Posterior cingulate gyrus (tissue), 11 donors: Measurements from ENCODE around the gene ADAMTS15.
A peak's percentile ranks its signal among the peaks of the same experiment; 100 is the strongest.

Source experiments
- DNase-seq, 10 donors: peaks; one replicate each; pipeline versions ENCODE4 v3.0.0 to v3.0.0-alpha.2; 2020 to 2021; ENCODE audit warnings: mixed read lengths in 3 of 10
- intact Hi-C: fragments of 100-400 bp; cut with DNase I; formaldehyde crosslinking; loops from one replicate; pipeline ENCODE4 v1.15.1; 2023

Gene ADAMTS15

DNA sequence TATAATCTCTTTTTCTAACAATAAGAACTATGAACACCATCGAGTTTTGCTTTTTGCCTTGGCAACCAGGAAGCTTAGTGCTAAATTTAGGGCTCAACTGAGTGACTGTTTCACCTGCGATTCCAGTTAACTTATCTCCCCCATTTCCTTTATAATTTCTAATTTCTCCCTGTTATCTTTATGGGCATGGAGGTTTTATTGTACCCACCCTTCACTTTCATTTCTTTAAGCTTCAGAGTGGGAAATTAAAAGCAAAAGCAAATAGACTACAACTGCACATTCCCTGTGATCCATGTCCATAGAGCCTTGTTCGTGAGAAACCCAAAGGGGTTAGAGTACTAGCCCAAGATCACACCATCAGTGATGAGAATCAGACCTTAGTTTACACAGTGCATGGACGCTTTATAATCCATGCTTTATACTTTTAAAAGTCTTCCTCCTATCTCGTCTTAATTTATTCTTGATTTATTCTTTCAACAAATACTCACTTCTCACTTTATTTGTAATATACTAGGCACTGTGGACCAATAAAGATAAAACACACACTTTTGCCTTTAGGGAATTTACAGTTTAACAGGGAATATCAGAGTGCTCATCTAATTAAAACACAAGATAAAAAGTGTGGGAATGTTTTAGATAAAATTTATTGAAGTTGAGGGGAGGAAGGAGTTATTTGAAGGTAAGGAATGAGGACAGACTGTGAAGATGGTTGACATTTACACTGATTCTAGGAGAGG lies 40.6 kb downstream of the ADAMTS15 start:
- intact Hi-C loops: no loop called here
- DNase-seq: no peak

DNA sequence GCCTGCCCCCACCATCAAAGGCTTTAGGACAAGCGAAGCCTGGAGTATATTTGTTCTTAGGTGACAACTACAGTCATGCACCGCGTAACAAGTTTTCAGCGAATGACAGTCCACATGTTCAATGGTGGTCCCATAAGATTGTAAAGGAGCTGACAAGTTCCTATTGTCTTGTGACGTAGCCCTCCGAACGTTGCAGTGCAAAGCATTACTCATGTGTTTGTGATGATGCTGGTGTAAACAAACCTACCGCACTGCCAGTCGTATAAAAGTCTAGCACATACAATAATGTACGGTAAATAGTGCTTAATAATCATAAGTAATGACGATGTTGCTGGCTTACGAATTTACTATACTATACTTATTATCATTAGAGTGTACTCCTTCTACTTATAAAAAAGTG lies 41.3 kb downstream of the ADAMTS15 start:
- intact Hi-C loops: no loop called here

DNA sequence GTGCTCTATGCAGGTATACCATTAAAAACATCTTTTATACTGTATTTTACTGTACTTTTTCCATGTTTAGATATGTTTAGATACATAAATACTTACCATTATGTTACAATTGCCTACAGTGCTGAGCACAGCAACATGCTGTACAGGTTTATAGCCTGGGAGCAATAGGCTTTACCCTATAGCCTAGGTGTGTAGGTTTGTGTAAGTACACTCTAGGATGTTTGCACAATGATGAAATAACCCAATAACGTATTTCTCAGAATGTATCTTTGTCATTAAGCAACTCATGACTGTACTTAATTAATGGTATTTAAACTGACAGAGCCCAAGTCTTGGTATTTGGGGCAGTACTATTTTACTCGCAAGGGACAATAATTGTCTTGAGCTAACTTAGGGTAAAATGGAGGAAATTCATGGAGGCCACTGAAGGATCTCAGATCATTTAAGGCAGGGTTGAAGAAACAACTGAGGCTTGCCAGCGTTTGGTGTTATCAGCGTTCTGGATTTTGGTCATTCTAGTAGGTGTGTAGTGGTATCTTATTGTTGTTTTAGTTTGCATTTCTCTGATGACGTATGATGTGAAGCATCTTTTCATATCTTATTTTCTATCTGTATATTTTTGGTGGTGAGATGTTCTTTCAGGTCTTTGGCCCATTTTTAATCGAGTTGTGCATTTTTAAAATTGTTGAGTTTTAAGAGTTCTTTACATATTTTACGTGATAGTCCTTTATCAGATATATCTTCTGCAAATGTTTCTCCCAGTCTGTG lies 42.4 kb downstream of the ADAMTS15 start:
- intact Hi-C loops: no loop called here
- no peak for DNase-seq

More for the DNA sequence above, 41.3 kb downstream of the ADAMTS15 start:
- no peak for DNase-seq

DNA sequence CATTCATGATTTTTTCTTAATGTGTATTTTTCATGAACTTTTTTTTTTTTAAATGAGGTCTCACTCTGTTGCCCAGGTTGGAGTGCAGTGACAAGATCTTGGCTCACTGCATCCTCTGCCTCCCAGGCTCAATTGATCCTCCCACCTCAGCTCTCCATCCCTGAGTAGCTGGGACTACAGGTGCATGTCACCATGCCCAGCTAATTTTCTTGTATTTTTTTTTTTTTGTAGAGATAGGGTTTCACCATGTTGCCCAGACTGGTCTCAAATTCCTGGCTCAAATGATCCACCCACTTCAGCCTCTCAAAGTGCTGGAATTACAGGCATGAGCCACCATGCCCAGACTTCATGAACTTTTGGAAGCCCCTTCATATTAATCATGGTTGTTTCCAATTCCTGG lies 49.7 kb downstream of the ADAMTS15 start:
- no peak for DNase-seq
- intact Hi-C loops: no loop called here

DNA sequence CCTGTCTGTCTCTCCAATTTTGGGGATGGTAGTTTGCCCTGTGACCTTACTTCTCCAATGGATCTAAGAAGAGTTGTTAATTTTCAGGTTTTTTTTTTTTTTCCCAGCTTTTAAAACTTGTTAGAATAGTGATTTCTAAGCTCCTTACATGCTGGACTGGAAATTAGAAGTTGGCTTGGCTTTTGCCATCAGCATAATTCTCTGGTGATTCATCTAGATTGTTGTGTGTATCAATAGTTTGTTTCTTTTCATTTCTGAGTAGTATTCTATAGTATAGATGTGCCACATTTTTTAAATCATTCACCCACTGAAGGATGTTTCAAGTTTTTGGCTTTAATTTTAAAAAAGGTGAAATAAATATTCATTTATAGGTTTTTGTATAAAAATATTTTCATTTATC lies 51.4 kb downstream of the ADAMTS15 start:
- intact Hi-C loops: no loop called here
- DNase-seq: no peak

DNA sequence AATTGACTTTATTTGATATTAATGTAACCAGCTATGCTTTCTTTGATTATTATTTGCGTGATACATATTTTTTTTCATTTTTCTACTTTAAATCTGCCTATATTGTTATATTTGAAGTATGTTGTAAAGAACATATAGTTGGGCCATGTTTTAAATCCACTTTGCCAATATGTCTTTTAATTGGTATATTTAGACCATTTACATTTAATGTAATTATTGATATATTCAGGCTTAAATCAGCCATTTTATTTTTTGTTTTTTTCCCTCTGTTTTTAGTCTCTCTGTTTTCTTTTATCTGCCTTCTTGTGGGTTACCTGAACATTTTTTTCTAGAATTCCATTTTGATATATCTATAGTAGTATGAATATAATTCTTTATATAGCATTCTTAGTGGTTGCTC lies 55.9 kb downstream of the ADAMTS15 start:
- intact Hi-C loops: no loop called here
- DNase-seq: no peak

DNA sequence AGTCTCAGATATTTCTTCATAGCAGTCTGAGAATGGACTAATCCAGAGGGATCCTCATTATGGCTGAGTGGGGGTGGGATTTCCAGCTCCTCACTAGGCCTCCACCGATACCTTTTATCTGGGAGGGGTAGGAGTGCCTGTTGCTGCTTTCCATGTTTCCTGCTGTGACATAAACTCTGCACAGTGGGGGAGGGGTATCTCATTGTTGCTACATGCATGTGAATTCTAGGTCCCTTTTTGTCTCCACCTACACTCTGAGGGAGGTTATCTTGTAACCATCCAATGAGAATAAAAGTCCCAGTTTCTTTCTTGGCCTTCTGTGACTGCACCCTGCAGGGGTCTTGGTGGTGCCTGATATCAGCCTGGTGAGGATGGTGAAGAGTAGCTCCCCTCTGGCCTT lies 60.5 kb downstream of the ADAMTS15 start:
- DNase-seq: no peak
- intact Hi-C loops: no loop called here

DNA sequence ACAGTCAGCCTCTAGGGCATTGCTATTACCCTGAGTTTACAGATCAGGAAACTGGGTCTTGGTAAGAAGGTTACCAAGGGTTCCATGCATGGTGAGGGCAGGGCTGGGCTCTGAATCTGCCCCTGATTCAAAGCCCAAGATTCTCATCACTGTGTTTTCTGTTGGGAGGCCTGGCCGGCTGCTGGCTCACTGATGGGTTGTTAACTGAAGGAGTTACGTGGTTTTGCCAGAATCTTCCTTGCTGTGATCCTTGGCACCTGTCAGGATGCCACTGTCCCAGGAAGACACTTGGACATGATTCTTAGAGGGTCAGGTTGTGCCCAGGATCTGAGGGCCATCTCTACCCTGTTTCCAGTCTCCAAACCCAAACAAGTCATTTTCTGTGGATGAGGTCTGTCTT lies 61.5 kb downstream of the ADAMTS15 start:
- no peak for DNase-seq

DNA sequence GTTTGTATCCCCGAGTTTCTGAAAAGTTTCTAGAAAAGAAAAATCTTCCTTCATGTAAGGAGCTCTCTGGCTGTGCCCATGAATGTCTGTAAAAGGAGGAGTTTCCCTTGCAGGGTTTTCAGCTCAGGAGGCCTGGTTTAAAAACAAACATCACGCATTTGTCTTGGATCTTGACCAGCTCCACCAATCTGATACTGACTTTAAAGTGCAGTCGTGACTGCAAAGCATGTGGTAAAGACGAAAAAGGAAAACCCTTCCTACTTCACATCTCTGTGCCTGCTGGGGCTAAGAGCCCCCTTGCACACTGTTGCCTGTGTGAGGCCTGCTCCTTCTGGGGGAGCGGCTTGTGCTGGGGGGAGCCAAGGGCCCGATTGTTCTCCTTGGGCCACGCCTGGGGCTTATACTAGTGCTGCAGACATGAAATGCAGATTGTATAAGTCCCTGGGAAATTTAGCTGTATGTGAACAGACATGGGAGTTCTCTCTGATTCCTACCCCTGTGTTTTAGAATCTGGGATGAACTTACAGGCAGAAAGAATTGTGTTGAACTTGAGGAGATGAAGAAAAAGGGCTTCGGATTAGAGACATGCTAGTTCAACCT lies 62.1 kb downstream of the ADAMTS15 start:
- intact Hi-C loops: no loop called here
- DNase-seq: no peak

More for the DNA sequence above, 61.5 kb downstream of the ADAMTS15 start:
- intact Hi-C loops: no loop called here

DNA sequence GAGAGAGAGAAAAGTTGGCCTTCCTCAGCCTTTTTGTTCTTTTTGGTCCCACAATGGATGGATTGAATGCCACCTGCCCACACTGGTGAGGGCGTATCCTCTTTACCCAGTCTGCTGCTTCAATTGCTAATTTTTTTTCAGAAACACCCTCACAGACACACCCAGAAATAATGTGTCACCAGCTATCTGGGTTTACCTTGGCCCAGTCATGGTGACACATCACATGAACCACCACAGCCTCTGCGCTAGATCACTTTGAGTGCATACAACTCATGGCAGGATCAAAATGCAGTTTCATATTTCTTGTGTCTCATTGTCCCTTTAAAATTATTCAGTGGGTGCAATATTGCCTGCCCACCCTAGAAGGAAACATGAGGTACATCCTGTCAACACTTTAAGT lies 63.3 kb downstream of the ADAMTS15 start:
- intact Hi-C loops: no loop called here
- no peak for DNase-seq

DNA sequence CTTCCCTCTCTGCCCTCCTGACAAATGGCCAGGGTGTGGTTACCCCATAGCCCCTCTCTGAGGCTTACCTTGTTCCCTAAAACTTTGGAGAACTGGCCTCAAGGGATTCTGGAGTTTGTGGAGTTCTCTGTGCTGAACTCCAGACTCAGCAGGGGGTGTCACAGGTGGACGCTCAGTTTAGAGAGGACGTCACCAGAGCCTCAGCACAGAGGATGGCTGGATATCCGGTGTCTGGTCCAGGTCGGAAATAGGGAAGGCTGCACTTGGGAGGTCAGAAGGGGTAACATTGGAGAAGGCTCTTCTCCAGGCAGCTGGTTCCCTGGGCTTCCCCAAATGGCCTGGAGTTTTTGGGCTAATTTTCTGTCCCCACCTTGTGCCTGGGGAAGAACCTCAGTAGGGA lies 64.2 kb downstream of the ADAMTS15 start:
- no peak for DNase-seq
- intact Hi-C loops: no loop called here

DNA sequence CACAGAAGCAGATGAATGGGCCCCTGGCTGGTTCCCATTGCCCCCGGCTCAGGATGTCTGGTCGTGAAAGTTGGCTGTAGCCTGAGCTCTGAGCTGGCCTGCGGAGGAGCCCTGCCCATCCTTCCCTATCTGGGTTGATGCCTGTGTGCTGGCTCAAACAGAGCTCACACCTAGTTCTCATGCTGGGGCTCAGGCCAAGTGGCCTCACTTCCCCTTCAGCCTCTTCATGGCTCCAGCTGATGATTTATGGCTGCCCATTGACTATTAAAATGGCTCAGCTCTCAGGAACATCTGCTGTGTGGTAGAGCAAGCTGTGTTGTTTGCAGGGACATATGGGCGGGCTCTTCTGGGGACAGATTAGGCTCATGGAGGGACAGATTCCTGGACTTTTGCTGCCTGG lies 64.7 kb downstream of the ADAMTS15 start:
- DNase-seq: peak in 5 of 10 donors; percentile 14 to 89 (median 27)
- intact Hi-C loops: no loop called here

DNA sequence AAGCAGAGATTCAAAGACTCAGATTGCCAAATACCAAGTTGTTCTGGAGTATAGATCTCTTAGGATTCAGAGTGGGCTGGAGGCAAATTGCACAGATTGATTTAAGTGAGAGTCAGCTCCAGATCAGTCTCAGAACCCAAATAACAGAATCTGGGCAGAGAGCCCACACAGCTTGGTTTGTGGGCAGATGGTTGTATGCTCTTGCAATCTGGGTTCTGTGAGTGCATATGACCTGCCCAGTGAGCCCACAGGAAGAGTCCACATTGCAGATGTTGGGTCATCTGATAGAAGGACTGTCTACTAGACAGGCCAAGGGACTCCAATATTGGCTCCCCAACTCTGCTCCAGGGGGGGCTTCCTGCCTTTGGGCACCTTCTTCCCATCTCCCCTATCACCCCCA lies 65.9 kb downstream of the ADAMTS15 start:
- no peak for DNase-seq
- intact Hi-C loops: no loop called here

DNA sequence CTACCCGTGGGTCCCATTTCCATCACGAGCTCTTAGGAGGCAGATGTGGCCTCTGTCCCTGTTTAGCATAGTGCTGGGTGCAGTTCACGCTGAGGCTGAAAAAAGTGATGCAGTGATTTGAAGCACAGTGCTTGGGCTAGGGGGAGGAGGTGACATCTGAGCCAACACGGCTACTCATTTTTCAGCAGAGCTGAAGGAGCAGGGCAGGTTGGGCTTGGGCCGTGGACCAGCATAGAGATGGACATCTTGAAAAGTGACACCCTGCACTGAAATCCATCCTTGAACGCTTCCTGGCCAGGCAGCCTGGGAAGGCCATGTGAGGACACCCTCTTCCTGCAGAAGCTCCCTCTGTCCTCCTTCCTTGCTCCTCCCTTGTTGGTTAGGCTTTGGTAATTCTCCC lies 66.4 kb downstream of the ADAMTS15 start:
- intact Hi-C loops: no loop called here
- no peak for DNase-seq

DNA sequence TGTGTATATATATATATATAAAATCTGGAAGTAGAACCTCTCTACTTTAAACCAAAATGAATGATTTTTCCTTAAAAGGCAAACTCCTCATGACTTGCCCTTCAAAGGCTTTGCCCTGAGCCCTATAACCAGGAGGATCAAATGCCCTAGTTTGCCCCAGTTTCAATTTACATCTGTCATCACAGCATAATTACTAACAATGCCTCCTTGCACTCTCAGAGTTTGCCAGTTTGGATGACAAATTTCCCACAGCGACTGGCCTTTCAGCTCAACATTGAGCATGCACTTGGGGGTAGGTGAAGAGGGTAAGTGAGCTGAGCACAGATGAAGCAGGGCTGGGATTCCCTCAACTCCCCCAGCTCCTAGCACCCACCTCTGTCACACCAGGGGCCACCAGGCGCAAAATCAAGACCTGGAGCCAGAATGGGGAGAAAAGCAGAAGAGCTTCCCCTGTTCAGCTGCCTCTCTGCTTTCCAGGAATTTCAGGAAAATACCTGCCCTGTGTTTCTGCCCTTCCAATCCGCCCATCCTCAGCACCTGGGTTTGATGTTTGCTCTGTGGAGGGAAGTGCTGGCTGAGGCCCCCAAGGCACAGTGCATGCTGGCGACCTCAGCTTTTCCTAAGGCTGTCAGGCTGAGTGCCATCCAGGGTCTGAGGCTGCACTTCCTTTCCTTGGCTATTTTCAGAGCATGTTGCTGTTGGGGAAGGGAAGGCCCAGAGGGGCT lies 67.5 kb downstream of the ADAMTS15 start:
- intact Hi-C loops: no loop called here
- DNase-seq: no peak

DNA sequence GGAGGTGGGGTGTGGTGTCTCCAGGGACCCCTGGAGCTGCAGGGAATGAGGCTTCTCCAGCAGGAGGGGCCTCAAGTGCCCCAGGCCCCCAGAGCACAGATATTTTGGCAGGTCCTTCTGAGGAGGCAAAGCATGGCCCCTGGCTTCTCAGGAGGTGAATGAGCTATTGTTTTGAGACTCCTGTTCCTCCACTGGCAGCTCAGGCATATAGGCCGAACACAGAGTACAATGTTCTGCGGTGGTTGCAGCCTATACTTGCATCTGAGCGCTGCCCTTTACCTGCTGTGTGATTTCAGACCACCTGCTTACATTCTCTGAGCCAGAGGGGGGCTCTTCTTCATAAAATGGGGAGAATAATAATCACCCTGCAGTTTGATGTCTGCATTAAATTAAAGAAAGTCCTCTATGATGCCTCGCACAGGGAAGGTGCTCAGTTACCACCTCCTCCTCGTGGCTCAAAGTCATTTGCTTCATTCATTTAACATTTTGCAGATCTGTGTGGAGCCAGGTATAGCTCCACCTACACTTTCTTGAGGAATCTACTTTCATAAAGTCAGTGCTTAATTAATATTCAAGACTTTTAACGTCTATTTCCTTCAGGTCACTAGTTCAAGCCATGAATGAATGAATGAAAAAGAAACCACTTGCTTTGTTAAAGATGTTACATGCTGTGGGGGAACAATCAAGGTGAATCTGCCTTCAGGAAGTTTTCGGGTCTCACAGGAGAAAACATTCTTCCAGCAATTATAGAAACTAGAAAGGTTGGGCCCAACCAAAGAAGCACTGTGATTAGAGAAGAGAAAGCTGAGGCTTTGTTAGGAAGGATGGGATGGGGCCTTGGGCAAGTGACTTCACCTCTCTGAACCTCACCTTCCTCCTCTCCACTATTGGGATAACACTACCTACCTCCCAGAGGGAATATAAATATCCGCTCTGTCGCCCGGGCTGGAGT lies 68.4 kb downstream of the ADAMTS15 start:
- intact Hi-C loops: no loop called here
- DNase-seq: no peak

DNA sequence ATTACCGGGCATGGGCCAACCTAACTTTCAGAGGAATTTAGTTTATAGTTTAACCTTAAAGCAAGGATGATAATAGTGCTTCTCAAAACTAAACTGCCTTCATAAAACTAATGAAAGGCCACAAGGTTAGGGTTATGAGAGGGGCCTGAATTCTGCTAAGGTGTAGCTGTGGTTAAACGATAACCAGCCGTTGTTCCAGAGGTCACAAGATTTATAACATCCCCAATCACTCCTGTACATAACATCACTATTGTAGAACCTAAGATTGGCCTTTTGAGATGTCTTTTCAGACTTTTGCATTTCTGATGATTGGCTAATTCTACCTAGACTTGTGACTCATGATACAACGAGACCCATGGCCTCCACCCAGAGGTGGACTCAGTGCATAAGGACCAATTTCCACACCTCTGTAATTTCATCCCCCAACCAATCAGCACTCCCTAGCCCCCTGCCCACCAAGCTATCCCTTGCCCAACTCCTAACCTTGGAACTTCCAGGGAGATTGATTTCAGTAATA lies 69.8 kb downstream of the ADAMTS15 start:
- no peak for DNase-seq
- intact Hi-C loops: no loop called here

DNA sequence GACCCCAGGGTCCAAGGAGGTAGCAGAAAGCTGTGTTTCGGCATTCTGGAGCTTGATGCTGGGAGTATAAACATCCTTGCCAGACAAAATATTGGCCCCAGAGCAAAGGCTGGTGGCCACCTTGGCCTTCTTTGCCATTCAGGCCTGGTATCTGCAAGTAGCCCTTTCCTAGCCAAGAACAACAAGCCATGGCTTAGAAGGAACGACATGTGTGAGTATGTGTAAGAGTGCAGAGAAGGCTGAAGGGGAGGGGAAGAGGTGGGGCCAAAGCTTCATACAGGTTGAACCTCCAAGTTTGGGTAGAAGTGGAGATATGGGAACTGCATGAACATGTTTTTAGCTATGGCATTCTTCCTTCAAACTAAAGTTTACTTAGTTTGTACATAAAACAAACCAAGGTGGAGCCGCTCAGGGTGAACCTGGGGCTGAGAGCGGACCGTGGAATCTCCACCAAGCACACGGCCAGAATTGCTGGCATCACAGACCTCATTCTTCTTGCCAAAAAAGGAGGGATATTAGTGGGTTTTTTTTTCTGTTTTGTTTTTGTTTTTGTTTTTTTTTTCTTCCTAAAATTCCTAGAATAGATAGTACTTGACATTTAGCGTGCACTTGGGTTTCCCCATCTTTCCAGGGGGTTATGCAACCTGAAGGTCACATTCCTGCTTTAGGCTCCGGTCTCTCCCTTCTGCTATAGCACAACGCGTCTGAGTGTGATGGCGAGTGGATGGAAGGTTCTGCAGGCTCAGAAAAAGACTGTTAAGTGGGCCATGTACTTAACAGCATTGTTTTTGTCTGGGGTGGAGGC lies 70.9 kb downstream of the ADAMTS15 start:
- no peak for DNase-seq

DNA sequence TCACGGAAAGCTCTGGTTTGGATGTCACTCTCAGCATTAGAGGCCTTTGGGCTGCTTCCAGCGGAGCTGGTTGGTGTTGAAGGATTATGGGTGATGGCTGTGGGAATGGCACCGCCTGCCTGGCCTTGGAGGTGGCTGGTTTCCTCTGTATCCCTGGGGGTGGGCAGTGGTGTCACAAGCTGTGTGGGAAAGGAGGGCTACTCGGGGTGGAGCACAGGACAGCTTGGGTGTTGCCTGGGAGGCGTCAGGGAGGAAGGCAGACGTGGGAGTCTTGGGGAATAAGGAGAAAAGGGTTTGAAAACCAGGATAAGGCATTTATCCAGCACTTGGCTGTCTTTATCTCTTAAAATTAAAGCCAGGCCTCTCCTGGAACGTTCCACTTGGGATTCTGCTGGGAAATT lies 71.8 kb downstream of the ADAMTS15 start:
- no peak for DNase-seq
- intact Hi-C loops: no loop called here

More for the DNA sequence above, 70.9 kb downstream of the ADAMTS15 start:
- intact Hi-C loops: no loop called here
